ENCODE measurements around the gene OR8K5.
"Not testable (repeated sequence)": the region's sequence is repeated elsewhere in the genome, so short reads cannot be mapped to it uniquely, and the experiment has no call there.

Gene OR8K5

GRCh38 chr11:56163804-56164203 lies 3.7 kb upstream of the OR8K5 start:
- Histone ChIP-seq H2AFZ (ENCODE audit: insufficient read depth, low read length, poor library complexity) (no peak overlapping the region), H3K4me3 (ENCODE audit: low read depth, low read length) (no peak overlapping the region), H3K27ac (ENCODE audit: low read depth, low read length) (no peak overlapping the region), H3K4me2 (ENCODE audit: low read length) (no peak overlapping the region), H2BK120ac (ENCODE audit: insufficient read depth, low read length, poor library complexity) (no peak overlapping the region), H3K23ac (ENCODE audit: low read length) (no peak overlapping the region), H2BK5ac (ENCODE audit: low read depth, low read length, poor library complexity) (no peak overlapping the region), H3K36me3 (ENCODE audit: control insufficient read depth in 1 of 2, insufficient read depth in 2 of 2, low read length in 2 of 2) (no peaks in the 10 kb centered on the region), H3K27me3 (ENCODE audit: insufficient read depth, low read length) (no peaks in the 10 kb centered on the region), H3K79me1 (ENCODE audit: low read length) (no peaks in the 10 kb centered on the region), H4K91ac (ENCODE audit: low read depth, low read length) (no peak overlapping the region), H4K8ac (ENCODE audit: low read depth, low read length) (no peak overlapping the region), H3K9ac (ENCODE audit: low read length) (no peak overlapping the region), H3K4ac (ENCODE audit: low read depth, low read length) (no peak overlapping the region), H3K79me2 (ENCODE audit: control insufficient read depth, insufficient read depth, low read length, poor library complexity) (no peaks in the 10 kb centered on the region), H2BK12ac (ENCODE audit: low read length) (no peak overlapping the region), H3K18ac (ENCODE audit: low read length) (no peak overlapping the region), H4K12ac (ENCODE audit: low read depth, low read length) (no peak overlapping the region), H3K14ac (ENCODE audit: low read length) (no peak overlapping the region), H3K4me1 (ENCODE audit: control insufficient read depth in 1 of 2, insufficient read depth in 2 of 2, low read length in 2 of 2) (no peaks in the 10 kb centered on the region), H3K9me3 (ENCODE audit: insufficient read depth, low read depth, low read length) (no peaks in the 10 kb centered on the region), H2AK5ac (ENCODE audit: low read length) (no peak overlapping the region)
- no CpG with 5 or more reads among the region's 3 CpGs for WGBS (ENCODE audit: extremely low coverage, insufficient coverage, insufficient read length)
- no peak for DNase-seq

GRCh38 chr11:56152333-56152732 lies 7.8 kb downstream of the OR8K5 start:
- H4K8ac ChIP-seq (ENCODE audit: low read depth, low read length): no peak overlapping the region
- H2BK120ac ChIP-seq (ENCODE audit: insufficient read depth, low read length, poor library complexity): no peak overlapping the region
- H3K14ac ChIP-seq (ENCODE audit: low read length): no peak overlapping the region
- no peak overlapping the region for H2BK12ac ChIP-seq (ENCODE audit: low read length)
- H3K23ac ChIP-seq (ENCODE audit: low read length): no peak overlapping the region
- no peak overlapping the region for H3K4me3 ChIP-seq (ENCODE audit: low read depth, low read length)
- peaks cover 9% of the 10 kb centered on the region for H3K9me3 ChIP-seq (ENCODE audit: insufficient read depth, low read depth, low read length)
- peaks cover 2% of the 10 kb centered on the region for H3K27me3 ChIP-seq (ENCODE audit: insufficient read depth, low read length)
- no CpG with 5 or more reads among the region's 15 CpGs for WGBS (ENCODE audit: extremely low coverage, insufficient coverage, insufficient read length)
- H4K91ac ChIP-seq (ENCODE audit: low read depth, low read length): peak overlapping the region; percentile 14
- H3K27ac ChIP-seq (ENCODE audit: low read depth, low read length): no peak overlapping the region
- no peak overlapping the region for H3K4me2 ChIP-seq (ENCODE audit: low read length)
- no peak overlapping the region for H2AFZ ChIP-seq (ENCODE audit: insufficient read depth, low read length, poor library complexity)
- H3K4me1 ChIP-seq (ENCODE audit: control insufficient read depth in 1 of 2, insufficient read depth in 2 of 2, low read length in 2 of 2): no peaks in the 10 kb centered on the region
- no peak overlapping the region for H2AK5ac ChIP-seq (ENCODE audit: low read length)
- H3K79me2 ChIP-seq (ENCODE audit: control insufficient read depth, insufficient read depth, low read length, poor library complexity): no peaks in the 10 kb centered on the region
- H3K4ac ChIP-seq (ENCODE audit: low read depth, low read length): no peak overlapping the region
- H2BK5ac ChIP-seq (ENCODE audit: low read depth, low read length, poor library complexity): no peak overlapping the region
- DNase-seq: no peak
- H3K18ac ChIP-seq (ENCODE audit: low read length): no peak overlapping the region
- no peak overlapping the region for H3K9ac ChIP-seq (ENCODE audit: low read length)
- H4K12ac ChIP-seq (ENCODE audit: low read depth, low read length): no peak overlapping the region
- H3K36me3 ChIP-seq (ENCODE audit: control insufficient read depth in 1 of 2, insufficient read depth in 2 of 2, low read length in 2 of 2): no peaks in the 10 kb centered on the region
- H3K79me1 ChIP-seq (ENCODE audit: low read length): no peaks in the 10 kb centered on the region

- no peak overlapping the region for H2BK5ac ChIP-seq (ENCODE audit: low read depth, low read length, poor library complexity)
- no peak overlapping the region for H3K27ac ChIP-seq (ENCODE audit: low read depth, low read length)
- no peak overlapping the region for H4K91ac ChIP-seq (ENCODE audit: low read depth, low read length)
- no peak overlapping the region for H3K18ac ChIP-seq (ENCODE audit: low read length)
- no CpG with 5 or more reads among the region's 1 CpG for WGBS (ENCODE audit: extremely low coverage, insufficient coverage, insufficient read length)
- H3K36me3 ChIP-seq (ENCODE audit: control insufficient read depth in 1 of 2, insufficient read depth in 2 of 2, low read length in 2 of 2): no peaks in the 10 kb centered on the region
- no peak overlapping the region for H3K23ac ChIP-seq (ENCODE audit: low read length)
- H3K4me2 ChIP-seq (ENCODE audit: low read length): no peak overlapping the region
- no peak overlapping the region for H2AK5ac ChIP-seq (ENCODE audit: low read length)
- no peaks in the 10 kb centered on the region for H3K79me1 ChIP-seq (ENCODE audit: low read length)
- no peak overlapping the region for H2BK120ac ChIP-seq (ENCODE audit: insufficient read depth, low read length, poor library complexity)
- no peak overlapping the region for H3K14ac ChIP-seq (ENCODE audit: low read length)
- peak; percentile 0 to 2 for DNase-seq
- H2BK12ac ChIP-seq (ENCODE audit: low read length): no peak overlapping the region
- no peak overlapping the region for H4K12ac ChIP-seq (ENCODE audit: low read depth, low read length)
- H3K4ac ChIP-seq (ENCODE audit: low read depth, low read length): no peak overlapping the region
- no peaks in the 10 kb centered on the region for H3K79me2 ChIP-seq (ENCODE audit: control insufficient read depth, insufficient read depth, low read length, poor library complexity)
- peaks cover 2% of the 10 kb centered on the region for H3K27me3 ChIP-seq (ENCODE audit: insufficient read depth, low read length)
- H3K9ac ChIP-seq (ENCODE audit: low read length): no peak overlapping the region
- H2AFZ ChIP-seq (ENCODE audit: insufficient read depth, low read length, poor library complexity): no peak overlapping the region
- peaks cover 9% of the 10 kb centered on the region for H3K9me3 ChIP-seq (ENCODE audit: insufficient read depth, low read depth, low read length)
- H3K4me1 ChIP-seq (ENCODE audit: control insufficient read depth in 1 of 2, insufficient read depth in 2 of 2, low read length in 2 of 2): no peaks in the 10 kb centered on the region
- H4K8ac ChIP-seq (ENCODE audit: low read depth, low read length): no peak overlapping the region
- H3K4me3 ChIP-seq (ENCODE audit: low read depth, low read length): no peak overlapping the region
Measured at GRCh38 chr11:56151376-56151775, 8.7 kb downstream of the OR8K5 start.

- H3K9ac ChIP-seq (ENCODE audit: low read length); H3K14ac ChIP-seq (ENCODE audit: low read length); H4K8ac ChIP-seq (ENCODE audit: low read depth, low read length); H3K27me3 ChIP-seq (ENCODE audit: insufficient read depth, low read length); H3K9me3 ChIP-seq (ENCODE audit: insufficient read depth, low read depth, low read length); H4K12ac ChIP-seq (ENCODE audit: low read depth, low read length); H3K27ac ChIP-seq (ENCODE audit: low read depth, low read length); DNase-seq; H3K18ac ChIP-seq (ENCODE audit: low read length); H2AK5ac ChIP-seq (ENCODE audit: low read length); H3K4me3 ChIP-seq (ENCODE audit: low read depth, low read length); H3K4me1 ChIP-seq (ENCODE audit: control insufficient read depth in 1 of 2, insufficient read depth in 2 of 2, low read length in 2 of 2); H3K23ac ChIP-seq (ENCODE audit: low read length); H2BK5ac ChIP-seq (ENCODE audit: low read depth, low read length, poor library complexity); H4K91ac ChIP-seq (ENCODE audit: low read depth, low read length); H3K4me2 ChIP-seq (ENCODE audit: low read length); H2BK12ac ChIP-seq (ENCODE audit: low read length); H3K79me2 ChIP-seq (ENCODE audit: control insufficient read depth, insufficient read depth, low read length, poor library complexity); H2BK120ac ChIP-seq (ENCODE audit: insufficient read depth, low read length, poor library complexity); H2AFZ ChIP-seq (ENCODE audit: insufficient read depth, low read length, poor library complexity); H3K79me1 ChIP-seq (ENCODE audit: low read length); H3K36me3 ChIP-seq (ENCODE audit: control insufficient read depth in 1 of 2, insufficient read depth in 2 of 2, low read length in 2 of 2); H3K4ac ChIP-seq (ENCODE audit: low read depth, low read length): not testable (repeated sequence)
- no CpG with 5 or more reads among the region's 30 CpGs for WGBS (ENCODE audit: extremely low coverage, insufficient coverage, insufficient read length)
Measured at GRCh38 chr11:56143681-56144080, 16.4 kb downstream of the OR8K5 start.
